GM12872 (cell line): Measurements from ENCODE around the gene LENG1.

Source experiments
- CTCF ChIP-seq: IDR thresholded peaks from 3 replicates; pipeline ENCODE4 v1.5.1; 2011; ENCODE audit warnings: low read depth, mild to moderate bottlenecking, low read length, moderate library complexity; ENCODE audit not compliant: insufficient read depth

LENG1 gene

GRCh38 chr19:54203151-54203611, 43.7 kb upstream of the LENG1 start:
- no peak for TF ChIP-seq CTCF

DNA sequence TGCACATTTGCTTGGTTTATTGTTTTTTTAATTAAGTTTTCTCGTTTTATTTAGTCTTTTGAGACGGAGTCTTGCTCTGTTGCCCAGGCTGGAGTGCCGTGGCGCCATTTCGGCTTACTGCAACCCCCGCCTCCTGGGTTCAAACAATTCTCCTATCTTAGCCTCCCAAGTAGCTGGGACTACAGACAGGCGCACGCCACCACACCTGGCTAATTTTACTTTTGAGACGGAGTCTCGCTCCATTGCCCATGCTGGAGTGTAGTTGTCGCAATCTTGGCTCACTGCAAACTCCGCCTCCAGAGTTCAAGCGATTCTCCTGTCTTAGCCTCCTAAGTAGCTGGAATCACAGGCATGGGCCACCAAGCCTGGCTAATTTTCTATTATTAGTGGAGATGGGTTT, 42.5 kb upstream of the LENG1 start:
- no peak for TF ChIP-seq CTCF

- no peak for TF ChIP-seq CTCF
Observed at GRCh38 chr19:54201172-54201701, 41.7 kb upstream of the LENG1 start.

- no peak for TF ChIP-seq CTCF
Observed at GRCh38 chr19:54199401-54199800, 39.9 kb upstream of the LENG1 start.

DNA sequence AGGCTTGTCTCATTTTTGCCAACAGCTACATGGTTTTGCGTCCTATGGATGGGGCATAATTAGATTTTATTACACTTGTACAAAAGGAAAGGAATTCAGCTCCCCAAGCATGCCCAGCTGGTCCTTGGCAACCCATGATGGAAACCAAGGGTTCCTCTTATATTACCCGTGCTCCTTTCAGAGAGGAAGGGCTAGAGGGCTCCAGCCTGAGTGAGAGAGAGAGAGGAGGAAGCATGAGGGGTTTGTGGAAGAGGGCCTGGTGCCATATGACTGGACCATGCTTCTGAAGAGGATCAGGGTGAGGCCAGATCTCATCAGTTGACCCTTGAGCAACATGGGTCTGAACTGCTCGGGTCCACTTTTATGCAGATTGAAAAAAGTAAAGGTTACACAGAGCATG, 37.6 kb upstream of the LENG1 start:
- no peak for TF ChIP-seq CTCF

GRCh38 chr19:54196536-54196935, 37.0 kb upstream of the LENG1 start:
- no peak for TF ChIP-seq CTCF

GRCh38 chr19:54193011-54193410, 33.5 kb upstream of the LENG1 start:
- no peak for TF ChIP-seq CTCF
